Measurements from ENCODE around the gene ZP1. TPM values are rescaled to one million over a fixed set of nuclear protein-coding genes. Genes with fewer than 3 reads are reported as not detected.

ZP1 gene
- total and polyA plus RNA-seq, 10 of the 15 experiments (the other 5 are each of a cell fraction or from before 2014, with no cell fraction given): not detected

- TF ChIP-seq E2F8 (IDR thresholded peaks at IDR 0.05; ENCODE audit: low read depth, partially characterized antibody) (no peak), RCOR1 (conservative IDR thresholded peaks at IDR 0.05; ENCODE audit: low read depth, low read length) (no peak), RELA (IDR thresholded peaks at IDR 0.05; ENCODE audit: borderline replicate concordance, partially characterized antibody) (no peak), MEF2B (IDR thresholded peaks at IDR 0.05; ENCODE audit: partially characterized antibody, poor library complexity, severe bottlenecking) (no peak), NFYA (IDR thresholded peaks at IDR 0.05; ENCODE audit: borderline replicate concordance, low read depth, low read length) (no peak), FOS (IDR thresholded peaks at IDR 0.05; ENCODE audit: borderline replicate concordance, extremely low read depth, insufficient read length) (no peak)
These were observed 51.1 kb downstream of the ZP1 start (continued) for GRCh38 chr11:60918251-60918938.

GRCh38 chr11:60918939-60919265 is 51.6 kb downstream of the ZP1 start:
- in situ Hi-C loops (cut with MboI): no loop called here
- Histone ChIP-seq H3K36me3 (ENCODE audit: control insufficient read depth in 2 of 2, insufficient read depth in 2 of 2, low read length in 1 of 2) (peaks cover 17 to 21% of the 10 kb centered on the region in 2 experiments), H4K20me1 (ENCODE audit: control insufficient read depth, insufficient read depth) (no peaks in the 10 kb centered on the region), H3K79me2 (ENCODE audit: control insufficient read depth, insufficient read depth, low read length) (peaks cover 38% of the 10 kb centered on the region), H3K4me1 (ENCODE audit: control insufficient read depth, insufficient read depth, low read length) (peaks cover 26% of the 10 kb centered on the region), H3K9me3 (replicated peaks; ENCODE audit: control insufficient read depth, insufficient read depth, low read length) (no peaks in the 10 kb centered on the region), H3K27ac (ENCODE audit: control insufficient read depth, insufficient read depth) (no peak overlapping the region), H3K9ac (ENCODE audit: control insufficient read depth, insufficient read depth, low read length) (no peak overlapping the region), H3K4me3 (no peak overlapping the region), H3K27me3 (replicated peaks in 1 of 2; ENCODE audit: control insufficient read depth in 2 of 2, insufficient read depth in 2 of 2, low read length in 1 of 2) (no peaks in the 10 kb centered on the region), H3K4me2 (ENCODE audit: control insufficient read depth, insufficient read depth) (no peak overlapping the region; the same call in 1 of the 2 replicates), H2AFZ (ENCODE audit: control insufficient read depth, low read depth, low read length) (no peak overlapping the region)
- DNase-seq (ENCODE audit: low read depth, low spot score) (no peak), ATAC-seq (no peak), FAIRE-seq (no peak)
- 45% methylated on average over 2 of the region's 2 CpGs for WGBS (ENCODE audit: insufficient coverage, insufficient replicate concordance, low lambda C conversion rate, missing lambda C conversion rate)
- CTCF ChIA-PET: interaction anchor here (1.1 to 2.4 kb wide), 5 partner anchors 14 to 88 kb away, joined by 4 to 8 read pairs (median 7); no protein-coding TSS in a partner anchor
- POLR2A ChIA-PET: interaction anchor here (0.6 to 1.3 kb wide), 4 partner anchors 22 to 221 kb away, joined by 3 to 7 read pairs (median 4); no protein-coding TSS in a partner anchor
- intact Hi-C loops (cut with micrococcal nuclease; ENCODE audit: unreplicated experiment): no loop called here
- no TSS peak for BruUV-seq (replicated peaks)
- RAD21 ChIA-PET (ENCODE audit: unreplicated experiment): interaction anchor here (0.7 to 1.7 kb wide), 5 partner anchors 9 to 162 kb away, joined by 3 to 5 read pairs (median 4); no protein-coding TSS in a partner anchor
- SMC1A ChIA-PET (ENCODE audit: uncharacterized antibody, unreplicated experiment): interaction anchor here (0.8 to 2.3 kb wide), 6 partner anchors 13 to 154 kb away, joined by 3 to 7 read pairs (median 3); no protein-coding TSS in a partner anchor
- no peak for TF ChIP-seq SREBF2 (IDR thresholded peaks at IDR 0.05; ENCODE audit: low read length)
- TF ChIP-seq SMAD1 (IDR thresholded peaks at IDR 0.05; ENCODE audit: low read depth, partially characterized antibody): no peak
- TF ChIP-seq SMAD5 (IDR thresholded peaks at IDR 0.05; ENCODE audit: low read depth): no peak
